CD14-positive monocyte (primary cell): Measurements from ENCODE around the gene MEIG1. TPM values are rescaled to one million over a fixed set of nuclear protein-coding genes. Genes with fewer than 3 reads are reported as not detected.

ENCODE experiments used
- DNase-seq, 3 donors: peaks; one replicate each; pipeline ENCODE4 v3.0.0-alpha.2; 2011 to 2022
- H2AFZ ChIP-seq: 2 replicates; pipeline ENCODE4 v1.6.0; 2012; ENCODE audit warnings: mild to moderate bottlenecking, low read depth, low read length, inconsistent platforms; ENCODE audit not compliant: insufficient read depth, poor library complexity, severe bottlenecking
- H3K27ac ChIP-seq, 2 donors: 1 replicate in 1 of 2; 2 replicates in 1 of 2; pipeline ENCODE4 v1.5.1; 2012 to 2013; ENCODE audit warnings: low read length in 2 of 2, control low read depth in 1 of 2, inconsistent platforms in 1 of 2, low read depth in 1 of 2, mild to moderate bottlenecking in 1 of 2
- H3K27me3 ChIP-seq, 2 donors: one replicate each; pipeline versions ENCODE4 v1.6.0 to v1.6.1; 2011 to 2013; ENCODE audit warnings: low read length in 2 of 2; ENCODE audit not compliant: control insufficient read depth in 2 of 2, insufficient read depth in 2 of 2
- H3K36me3 ChIP-seq, 2 donors: replicated peaks in 1 of 2; 1 replicate in 1 of 2; 2 replicates in 1 of 2; pipeline versions ENCODE4 v1.5.1 to v1.6.1; 2012 to 2013; ENCODE audit warnings: low read length in 2 of 2, control low read depth in 1 of 2, inconsistent platforms in 1 of 2, mild to moderate bottlenecking in 1 of 2; ENCODE audit not compliant: insufficient read depth in 2 of 2, control insufficient read depth in 1 of 2
- H3K4me1 ChIP-seq, 2 donors: 1 replicate in 1 of 2; 2 replicates in 1 of 2; pipeline versions ENCODE4 v1.5.1 to v1.6.1; 2012 to 2013; ENCODE audit warnings: low read length in 2 of 2, control low read depth in 1 of 2, inconsistent platforms in 1 of 2, mild to moderate bottlenecking in 1 of 2, moderate library complexity in 1 of 2; ENCODE audit not compliant: insufficient read depth in 2 of 2, control insufficient read depth in 1 of 2
- H3K4me2 ChIP-seq: replicated peaks from 2 replicates; pipeline ENCODE3; 2012; ENCODE audit warnings: low read length, moderate library complexity, mild to moderate bottlenecking; ENCODE audit not compliant: poor library complexity, severe bottlenecking; ENCODE audit errors: extremely low read depth
- H3K4me3 ChIP-seq, 3 experiments: fragments of 200-600 bp in 1 of 3; sonication (generic) in 1 of 3; replicated peaks in 1 of 3; 1 replicate in 2 of 3; 2 replicates in 1 of 3; pipeline ENCODE4 v1.5.1; 2011 to 2013; ENCODE audit warnings: low read length in 3 of 3, mild to moderate bottlenecking in 3 of 3, control low read depth in 2 of 3, low read depth in 2 of 3, inconsistent platforms in 1 of 3, moderate library complexity in 1 of 3
- H3K79me2 ChIP-seq: 2 replicates; pipeline ENCODE4 v1.6.0; 2012; ENCODE audit warnings: mild to moderate bottlenecking, control low read depth, inconsistent platforms, low read length, moderate library complexity; ENCODE audit not compliant: insufficient read depth
- H3K9ac ChIP-seq: 2 replicates; pipeline ENCODE4 v1.6.0; 2017; ENCODE audit warnings: low read length, mild to moderate bottlenecking; ENCODE audit not compliant: insufficient read depth, poor library complexity, severe bottlenecking
- H3K9me3 ChIP-seq, 2 donors: replicated peaks in 1 of 2; 1 replicate in 1 of 2; 2 replicates in 1 of 2; pipeline versions ENCODE4 v1.5.1 to v1.6.1; 2012 to 2013; ENCODE audit warnings: low read length in 2 of 2, control low read depth in 1 of 2; ENCODE audit not compliant: control insufficient read depth in 1 of 2, insufficient read depth in 1 of 2
- H4K20me1 ChIP-seq: 2 replicates; pipeline ENCODE4 v1.6.0; 2012; ENCODE audit warnings: mild to moderate bottlenecking, low read length, control low read depth, moderate library complexity; ENCODE audit not compliant: insufficient read depth
- H3K27ac Mint-ChIP-seq, 7 donors: one replicate each; pipeline ENCODE4 v1.8.0; 2020; ENCODE audit warnings: mild to moderate bottlenecking in 7 of 7, mixed read lengths in 7 of 7, moderate library complexity in 6 of 7, inconsistent platforms in 2 of 7
- H3K27me3 Mint-ChIP-seq, 3 donors: one replicate each; pipeline ENCODE4 v1.8.0; 2021 to 2022; ENCODE audit warnings: low read depth in 3 of 3, mild to moderate bottlenecking in 3 of 3, mixed read lengths in 3 of 3, moderate library complexity in 3 of 3, inconsistent platforms in 1 of 3
- H3K36me3 Mint-ChIP-seq, 2 donors: one replicate each; pipeline ENCODE4 v1.8.0; 2020; ENCODE audit warnings: mixed read lengths in 2 of 2, inconsistent platforms in 1 of 2, mild to moderate bottlenecking in 1 of 2
- H3K4me1 Mint-ChIP-seq: one replicate; pipeline ENCODE4 v1.8.0; 2020; ENCODE audit warnings: mild to moderate bottlenecking, mixed read lengths
- H3K4me3 Mint-ChIP-seq, 2 donors: one replicate each; pipeline ENCODE4 v1.8.0; 2020; ENCODE audit warnings: mild to moderate bottlenecking in 2 of 2, mixed read lengths in 2 of 2, moderate library complexity in 1 of 2
- H3K9me3 Mint-ChIP-seq, 7 donors: one replicate each; pipeline ENCODE4 v1.8.0; 2020 to 2022; ENCODE audit warnings: mixed read lengths in 7 of 7, mild to moderate bottlenecking in 6 of 7, moderate library complexity in 6 of 7, inconsistent platforms in 2 of 7
- WGBS: methylation state at CpG from one replicate; pipeline ENCODE4 v1.1.5; 2013; ENCODE audit warnings: missing lambda C conversion rate; ENCODE audit not compliant: insufficient coverage; 5-methylcytosine and 5-hydroxymethylcytosine counted together
- intact Hi-C, 2 donors: fragments of 100-400 bp; cut with micrococcal nuclease; formaldehyde crosslinking; loops; one replicate each; pipeline versions ENCODE4 v1.15.0 to v1.15.1; 2023
- polyA plus RNA-seq, 3 donors: library from polyadenylated mRNA; depleted of rRNA in 1 of 3; unstranded in 2 of 3; stranded (reverse) in 1 of 3; fragments of 300-500 nt in 2 of 3; fragments of >200 nt in 1 of 3; fragmentation: Illumina TruSeq in 2 of 3; gene quantifications; 1 replicate in 2 of 3; 2 replicates in 1 of 3; pipeline ENCODE4 v1.2.3, GENCODE V29; 2012 to 2021
- TF ChIP-seq, protein P1 (sequence below): fragments of 200-600 bp; IDR thresholded peaks from one replicate; pipeline ENCODE4 v1.8.0; 2022; ENCODE audit warnings: antibody characterized with exemption, mild to moderate bottlenecking

Gene MEIG1
- polyA plus RNA-seq, 3 donors: 0.47 TPM; not detected in 2

- no peaks in the 10 kb centered on the region for H3K27me3 Mint-ChIP-seq
- H3K9ac ChIP-seq: no peak overlapping the region
- H3K9me3 ChIP-seq: peaks cover under 1 to 3% of the 10 kb centered on the region in 2 donors
- peaks cover 16% of the 10 kb centered on the region for H3K79me2 ChIP-seq
- no peak overlapping the region for H3K4me3 Mint-ChIP-seq
- no peak for DNase-seq
- no peaks in the 10 kb centered on the region for H3K4me1 ChIP-seq
- no peaks in the 10 kb centered on the region for H3K27me3 ChIP-seq
- no peak overlapping the region for H3K27ac Mint-ChIP-seq
- peaks cover 0 to 8% (median 3%) of the 10 kb centered on the region in 7 donors for H3K9me3 Mint-ChIP-seq
- WGBS: 100% methylated on average over 1 of the region's 7 CpGs
- intact Hi-C loops: no loop called here
- TF ChIP-seq, protein P1, sequence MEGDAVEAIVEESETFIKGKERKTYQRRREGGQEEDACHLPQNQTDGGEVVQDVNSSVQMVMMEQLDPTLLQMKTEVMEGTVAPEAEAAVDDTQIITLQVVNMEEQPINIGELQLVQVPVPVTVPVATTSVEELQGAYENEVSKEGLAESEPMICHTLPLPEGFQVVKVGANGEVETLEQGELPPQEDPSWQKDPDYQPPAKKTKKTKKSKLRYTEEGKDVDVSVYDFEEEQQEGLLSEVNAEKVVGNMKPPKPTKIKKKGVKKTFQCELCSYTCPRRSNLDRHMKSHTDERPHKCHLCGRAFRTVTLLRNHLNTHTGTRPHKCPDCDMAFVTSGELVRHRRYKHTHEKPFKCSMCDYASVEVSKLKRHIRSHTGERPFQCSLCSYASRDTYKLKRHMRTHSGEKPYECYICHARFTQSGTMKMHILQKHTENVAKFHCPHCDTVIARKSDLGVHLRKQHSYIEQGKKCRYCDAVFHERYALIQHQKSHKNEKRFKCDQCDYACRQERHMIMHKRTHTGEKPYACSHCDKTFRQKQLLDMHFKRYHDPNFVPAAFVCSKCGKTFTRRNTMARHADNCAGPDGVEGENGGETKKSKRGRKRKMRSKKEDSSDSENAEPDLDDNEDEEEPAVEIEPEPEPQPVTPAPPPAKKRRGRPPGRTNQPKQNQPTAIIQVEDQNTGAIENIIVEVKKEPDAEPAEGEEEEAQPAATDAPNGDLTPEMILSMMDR: no peak
- peaks cover 92 to 99% of the 10 kb centered on the region in 2 donors for H3K36me3 ChIP-seq
- H3K4me2 ChIP-seq: no peak overlapping the region
- H4K20me1 ChIP-seq: peaks cover 28% of the 10 kb centered on the region
- peaks cover 92 to 99% of the 10 kb centered on the region in 2 donors for H3K36me3 Mint-ChIP-seq
- no peak overlapping the region for H3K4me3 ChIP-seq
- no peak overlapping the region for H3K27ac ChIP-seq
- H3K4me1 Mint-ChIP-seq: no peaks in the 10 kb centered on the region
- H2AFZ ChIP-seq: no peak overlapping the region
These were observed 35.2 kb upstream of the MEIG1 start for GRCh38 chr10:14924013-14924412.

DNA sequence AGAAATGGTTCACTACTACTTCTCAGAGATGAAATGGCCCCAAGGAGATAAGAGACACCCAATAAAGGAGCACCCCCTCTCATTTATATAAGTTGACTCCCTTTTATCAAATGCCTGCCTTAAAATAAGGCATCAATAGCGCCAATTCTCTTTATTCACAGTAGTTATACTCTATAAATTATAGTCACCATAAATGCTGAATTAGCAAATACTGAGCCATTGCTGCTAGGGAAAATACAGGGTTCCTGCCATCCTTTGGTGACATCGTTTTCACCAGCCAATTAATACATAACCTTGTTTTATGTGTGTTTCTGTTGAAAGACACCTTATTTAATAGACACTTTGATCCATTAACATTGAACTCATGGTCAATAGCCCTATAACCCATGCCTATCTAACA, 33.9 kb upstream of the MEIG1 start:
- Histone ChIP-seq H3K4me2 (no peak overlapping the region), H3K4me1 (no peaks in the 10 kb centered on the region), H3K27ac (no peak overlapping the region), H3K4me3 (no peak overlapping the region), H4K20me1 (peaks cover 28% of the 10 kb centered on the region), H3K9ac (no peak overlapping the region), H2AFZ (no peak overlapping the region), H3K36me3 (peaks cover 86 to 99% of the 10 kb centered on the region in 2 donors), H3K9me3 (no peaks in the 10 kb centered on the region), H3K79me2 (peaks cover 16% of the 10 kb centered on the region), H3K27me3 (no peaks in the 10 kb centered on the region)
- DNase-seq: no peak
- no CpG with 5 or more reads among the region's 2 CpGs for WGBS
- H3K27me3 Mint-ChIP-seq: no peaks in the 10 kb centered on the region
- peaks cover 87 to 99% of the 10 kb centered on the region in 2 donors for H3K36me3 Mint-ChIP-seq
- H3K4me1 Mint-ChIP-seq: no peaks in the 10 kb centered on the region
- H3K9me3 Mint-ChIP-seq: peaks cover 0 to 3% (median 0%) of the 10 kb centered on the region in 7 donors
- H3K27ac Mint-ChIP-seq: no peak overlapping the region
- intact Hi-C loops: no loop called here
- TF ChIP-seq, protein P1: no peak
- H3K4me3 Mint-ChIP-seq: no peak overlapping the region
